Prostate gland (tissue), 2 donors: Measurements from ENCODE around the gene CD48.

ENCODE experiments used
- POLR2A ChIP-seq: fragments of 450-650 bp; IDR thresholded peaks from one replicate; pipeline ENCODE4 v1.6.1; 2016; ENCODE audit warnings: antibody characterized with exemption, mild to moderate bottlenecking
- POLR2AphosphoS5 ChIP-seq: sonication (generic); formaldehyde crosslinking; IDR thresholded peaks from one replicate; pipeline ENCODE4 v1.6.1; 2017; ENCODE audit warnings: antibody characterized with exemption
- TF ChIP-seq, protein P1 (sequence below), 4 experiments: fragments of 200-600 bp in 2 of 4; fragments of 450-650 bp in 2 of 4; sonication (generic) in 2 of 4; IDR thresholded peaks; 1 replicate in 3 of 4; 2 replicates in 1 of 4; pipeline ENCODE4 v1.5.1; 2016 to 2019; ENCODE audit warnings: antibody characterized with exemption in 4 of 4, mild to moderate bottlenecking in 2 of 4, moderate library complexity in 2 of 4

GRCh38 chr1:160741092-160741501 lies 29.5 kb upstream of the CD48 start:
- TF ChIP-seq, protein P1, sequence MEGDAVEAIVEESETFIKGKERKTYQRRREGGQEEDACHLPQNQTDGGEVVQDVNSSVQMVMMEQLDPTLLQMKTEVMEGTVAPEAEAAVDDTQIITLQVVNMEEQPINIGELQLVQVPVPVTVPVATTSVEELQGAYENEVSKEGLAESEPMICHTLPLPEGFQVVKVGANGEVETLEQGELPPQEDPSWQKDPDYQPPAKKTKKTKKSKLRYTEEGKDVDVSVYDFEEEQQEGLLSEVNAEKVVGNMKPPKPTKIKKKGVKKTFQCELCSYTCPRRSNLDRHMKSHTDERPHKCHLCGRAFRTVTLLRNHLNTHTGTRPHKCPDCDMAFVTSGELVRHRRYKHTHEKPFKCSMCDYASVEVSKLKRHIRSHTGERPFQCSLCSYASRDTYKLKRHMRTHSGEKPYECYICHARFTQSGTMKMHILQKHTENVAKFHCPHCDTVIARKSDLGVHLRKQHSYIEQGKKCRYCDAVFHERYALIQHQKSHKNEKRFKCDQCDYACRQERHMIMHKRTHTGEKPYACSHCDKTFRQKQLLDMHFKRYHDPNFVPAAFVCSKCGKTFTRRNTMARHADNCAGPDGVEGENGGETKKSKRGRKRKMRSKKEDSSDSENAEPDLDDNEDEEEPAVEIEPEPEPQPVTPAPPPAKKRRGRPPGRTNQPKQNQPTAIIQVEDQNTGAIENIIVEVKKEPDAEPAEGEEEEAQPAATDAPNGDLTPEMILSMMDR (IDR thresholded peaks at IDR 0.05): no peak
- TF ChIP-seq POLR2AphosphoS5 (no peak), POLR2A (no peak)
